Mucosa of stomach (tissue), 1 donor: ENCODE data around the gene AKR1A1.

Experiments
- H3K27me3 ChIP-seq: one replicate; pipeline ENCODE4 v1.7.0; 2013; ENCODE audit warnings: mild to moderate bottlenecking, low read length; ENCODE audit not compliant: control insufficient read depth, insufficient read depth
- H3K36me3 ChIP-seq: one replicate; pipeline ENCODE4 v1.7.0; 2013; ENCODE audit warnings: low read length; ENCODE audit not compliant: control insufficient read depth, insufficient read depth
- H3K4me1 ChIP-seq: one replicate; pipeline ENCODE4 v1.7.0; 2013; ENCODE audit warnings: mild to moderate bottlenecking, low read length; ENCODE audit not compliant: control insufficient read depth, insufficient read depth
- H3K4me3 ChIP-seq: one replicate; pipeline ENCODE4 v1.7.0; 2013; ENCODE audit warnings: low read length
- H3K9ac ChIP-seq: one replicate; pipeline ENCODE4 v1.7.0; 2013; ENCODE audit warnings: mild to moderate bottlenecking, low read length, moderate library complexity
- H3K9me3 ChIP-seq: one replicate; pipeline ENCODE4 v1.7.0; 2013; ENCODE audit warnings: mild to moderate bottlenecking, low read length, moderate library complexity; ENCODE audit not compliant: control insufficient read depth
- donor health status: Pancreatic carcinoma.

AKR1A1 gene

GRCh38 chr1:45612941-45613579 is 62.4 kb downstream of the AKR1A1 start:
- no peaks in the 10 kb centered on the region for H3K9me3 ChIP-seq
- no peaks in the 10 kb centered on the region for H3K27me3 ChIP-seq
- peaks cover 8% of the 10 kb centered on the region for H3K36me3 ChIP-seq
- no peak overlapping the region for H3K4me3 ChIP-seq
- no peaks in the 10 kb centered on the region for H3K4me1 ChIP-seq
- no peak overlapping the region for H3K9ac ChIP-seq

- Histone ChIP-seq H3K27me3 (no peaks in the 10 kb centered on the region), H3K4me3 (no peak overlapping the region), H3K9ac (no peak overlapping the region), H3K36me3 (peaks cover 8% of the 10 kb centered on the region), H3K9me3 (no peaks in the 10 kb centered on the region), H3K4me1 (no peaks in the 10 kb centered on the region)
Observed at GRCh38 chr1:45615885-45616284, 65.3 kb downstream of the AKR1A1 start.

- peaks cover 8% of the 10 kb centered on the region for H3K36me3 ChIP-seq
- H3K9ac ChIP-seq, result no peak overlapping the region
Observed at GRCh38 chr1:45617618-45618017, 67.0 kb downstream of the AKR1A1 start.

GRCh38 chr1:45619149-45619921 is 68.7 kb downstream of the AKR1A1 start:
- H3K36me3 ChIP-seq, result peaks cover 8% of the 10 kb centered on the region
- H3K9me3 ChIP-seq, result no peaks in the 10 kb centered on the region
- H3K4me1 ChIP-seq, result no peaks in the 10 kb centered on the region
- H3K4me3 ChIP-seq, result no peak overlapping the region
- no peak overlapping the region for H3K9ac ChIP-seq
- no peaks in the 10 kb centered on the region for H3K27me3 ChIP-seq

More at GRCh38 chr1:45617618-45618017, 67.0 kb downstream of the AKR1A1 start:
- Histone ChIP-seq H3K4me3 (no peak overlapping the region), H3K4me1 (no peaks in the 10 kb centered on the region), H3K27me3 (no peaks in the 10 kb centered on the region), H3K9me3 (no peaks in the 10 kb centered on the region)
